Activated T-cell treated with anti-CD3 and anti-CD28 coated beads for 4 hours (primary cell): ENCODE data around the gene PALM2AKAP2.

Source experiments
- DNase-seq: peaks from one replicate; pipeline ENCODE4 v3.0.0-alpha.2; 2020

Gene PALM2AKAP2

GRCh38 chr9:109775516-109775915 lies 4.5 kb upstream of the PALM2AKAP2 start:
- DNase-seq: no peak

GRCh38 chr9:109776391-109776790 lies 3.6 kb upstream of the PALM2AKAP2 start:
- DNase-seq: no peak

- no peak for DNase-seq
These were observed 545 bp downstream of the PALM2AKAP2 start for GRCh38 chr9:109780453-109781033.

GRCh38 chr9:109781086-109781485 lies 1.1 kb downstream of the PALM2AKAP2 start:
- no peak for DNase-seq

GRCh38 chr9:109781541-109782197 lies 1.7 kb downstream of the PALM2AKAP2 start:
- DNase-seq: no peak

- no peak for DNase-seq
These were observed 7.7 kb downstream of the PALM2AKAP2 start for GRCh38 chr9:109787735-109788134.

- no peak for DNase-seq
These were observed 9.6 kb downstream of the PALM2AKAP2 start for GRCh38 chr9:109789556-109789955.

- no peak for DNase-seq
These were observed 10.0 kb downstream of the PALM2AKAP2 start for GRCh38 chr9:109789971-109790370.

GRCh38 chr9:109791003-109791677 lies 11.1 kb downstream of the PALM2AKAP2 start:
- no peak for DNase-seq

- no peak for DNase-seq
These were observed 11.7 kb downstream of the PALM2AKAP2 start for GRCh38 chr9:109791747-109792146.

- no peak for DNase-seq
These were observed 13.1 kb downstream of the PALM2AKAP2 start for GRCh38 chr9:109792951-109793546.

GRCh38 chr9:109793921-109794320 lies 13.9 kb downstream of the PALM2AKAP2 start:
- no peak for DNase-seq

GRCh38 chr9:109794361-109795012 lies 14.5 kb downstream of the PALM2AKAP2 start:
- no peak for DNase-seq

GRCh38 chr9:109795613-109796012 lies 15.6 kb downstream of the PALM2AKAP2 start:
- no peak for DNase-seq

GRCh38 chr9:109796078-109796477 lies 16.1 kb downstream of the PALM2AKAP2 start:
- DNase-seq: no peak

- DNase-seq: no peak
These were observed 17.0 kb downstream of the PALM2AKAP2 start for GRCh38 chr9:109797006-109797405.

- DNase-seq: no peak
These were observed 17.5 kb downstream of the PALM2AKAP2 start for GRCh38 chr9:109797509-109797908.

GRCh38 chr9:109799141-109799540 lies 19.1 kb downstream of the PALM2AKAP2 start:
- DNase-seq: no peak

GRCh38 chr9:109799792-109800191 lies 19.8 kb downstream of the PALM2AKAP2 start:
- no peak for DNase-seq

- no peak for DNase-seq
These were observed 21.5 kb downstream of the PALM2AKAP2 start for GRCh38 chr9:109801484-109801883.

- DNase-seq: no peak
These were observed 22.5 kb downstream of the PALM2AKAP2 start for GRCh38 chr9:109802491-109802890.

GRCh38 chr9:109805050-109805449 lies 25.1 kb downstream of the PALM2AKAP2 start:
- DNase-seq: no peak

GRCh38 chr9:109806506-109807115 lies 26.6 kb downstream of the PALM2AKAP2 start:
- DNase-seq: no peak
